Kidney (tissue), 14 donors: ENCODE measurements around the gene GRPEL1. TPM values are rescaled to one million over a fixed set of nuclear protein-coding genes. Genes with fewer than 3 reads are reported as not detected.

Experiments used
- DNase-seq, 5 donors: peaks; one replicate each; pipeline ENCODE4 v3.0.0-alpha.2; 2013 to 2020
- FAIRE-seq: peaks from 2 replicates; lab custom pipeline; 2012; peaks lifted over from hg19 to GRCh38; lab: Jason Lieb, UNC
- H3K27ac ChIP-seq, 2 donors: one replicate each; pipeline ENCODE4 v1.7.0; 2013; ENCODE audit warnings: low read depth in 2 of 2, low read length in 2 of 2, inconsistent platforms in 1 of 2
- H3K27me3 ChIP-seq: one replicate; pipeline ENCODE4 v1.7.1; 2013; ENCODE audit warnings: low read length, inconsistent platforms; ENCODE audit not compliant: control insufficient read depth, insufficient read depth
- H3K36me3 ChIP-seq, 3 donors: one replicate each; pipeline versions ENCODE4 v1.7.0 to v1.7.1; 2013; ENCODE audit warnings: low read length in 3 of 3, control low read depth in 1 of 3, inconsistent platforms in 1 of 3; ENCODE audit not compliant: insufficient read depth in 3 of 3, control insufficient read depth in 2 of 3
- H3K4me1 ChIP-seq, 3 donors: one replicate each; pipeline versions ENCODE4 v1.7.0 to v1.7.1; 2013; ENCODE audit warnings: low read length in 3 of 3, inconsistent platforms in 1 of 3, low read depth in 1 of 3; ENCODE audit not compliant: control insufficient read depth in 2 of 3, insufficient read depth in 2 of 3
- H3K4me3 ChIP-seq, 3 donors: one replicate each; pipeline versions ENCODE4 v1.7.0 to v1.8.1; 2013; ENCODE audit warnings: low read length in 3 of 3, control low read depth in 1 of 3, inconsistent platforms in 1 of 3
- H3K9ac ChIP-seq, 3 donors: one replicate each; pipeline versions ENCODE4 v1.7.0 to v1.7.1; 2013; ENCODE audit warnings: low read length in 3 of 3, control low read depth in 1 of 3, inconsistent platforms in 1 of 3
- H3K9me3 ChIP-seq, 3 donors: one replicate each; pipeline versions ENCODE4 v1.7.0 to v1.7.1; 2013; ENCODE audit warnings: low read length in 3 of 3, control low read depth in 1 of 3, inconsistent platforms in 1 of 3; ENCODE audit not compliant: control insufficient read depth in 2 of 3, insufficient read depth in 1 of 3
- intact Hi-C: fragments of 100-400 bp; cut with DNase I; formaldehyde crosslinking; loops from one replicate; pipeline ENCODE4 v1.11.1; 2022
- polyA plus RNA-seq: library from polyadenylated mRNA; stranded (reverse); fragments of 350-450 nt; fragmentation: Illumina TruSeq; extraction: RNeasy Lipid Tissue Mini Kit (QIAGEN cat#74804); gene quantifications from one replicate; pipeline ENCODE4 v1.2.3, GENCODE V29; 2014; ENCODE audit warnings: low read depth, low replicate concordance; ENCODE audit not compliant: insufficient read depth
- total RNA-seq: library from RNA; stranded (reverse); fragmentation: NEBNext Ultra II Directional; extraction: Animal tissue kit (Norgen Biotek cat#: 25700); gene quantifications from one replicate; pipeline ENCODE4 v1.2.1, GENCODE V29; 2021
- TF ChIP-seq, protein P1 (sequence below): IDR thresholded peaks from 3 replicates; pipeline ENCODE4 v1.5.1; 2012; ENCODE audit warnings: mild to moderate bottlenecking, moderate library complexity, borderline replicate concordance; ENCODE audit not compliant: insufficient read depth; ENCODE audit errors: extremely low read depth
- donor health status: control.
- donor health status: control.
- donor health status: control.
- donor health status: control.
- donor health status: control.
- donor health status: DM: yes; HTN: yes; CAD: no.
- donor health status: Normal renal cell carcinoma (clear cell type).

GRPEL1 gene
- total and polyA plus RNA-seq, 2 donors from 2014 or later = 27.4 to 84.9 TPM

DNA sequence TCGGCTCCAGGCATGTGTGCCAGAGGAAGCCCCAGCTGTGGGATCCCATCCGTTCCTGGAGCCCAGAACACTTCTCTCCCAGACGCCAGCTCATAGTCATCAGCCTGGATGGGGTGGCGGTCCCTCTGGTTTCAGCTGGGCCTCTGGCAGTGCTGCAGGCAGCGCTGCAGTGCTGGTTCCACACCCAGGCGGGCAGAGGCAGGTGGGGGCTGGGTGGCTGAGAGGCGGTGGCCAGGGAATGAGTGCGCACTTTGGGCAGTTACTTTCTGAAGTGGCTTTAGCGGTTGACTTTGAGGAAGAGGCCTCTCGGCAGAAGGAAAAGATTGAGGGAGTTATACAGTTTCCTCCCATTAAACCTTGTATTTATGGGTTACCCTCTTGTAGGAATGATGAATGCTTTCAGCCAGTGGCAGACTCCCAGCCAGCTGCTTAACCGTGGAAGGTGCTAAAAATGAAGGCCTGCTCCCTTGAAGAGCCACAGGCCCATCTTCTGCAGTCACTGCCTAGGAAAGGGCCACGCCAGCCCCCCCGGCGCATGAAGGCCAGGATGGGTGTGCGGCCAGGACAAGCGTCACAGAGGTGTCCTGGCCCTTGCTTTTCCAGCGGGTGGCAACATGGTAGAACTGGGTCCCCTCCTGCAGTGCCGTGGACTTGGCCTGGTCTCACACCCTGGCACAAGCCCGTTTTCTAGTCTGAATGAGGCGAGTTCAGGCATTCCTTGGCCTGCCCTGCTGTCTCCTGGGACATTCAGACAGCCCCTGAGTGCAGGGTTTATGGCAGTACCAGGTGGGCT is 14.7 kb downstream of the GRPEL1 start:
- peaks cover 0 to 21% (median 12%) of the 10 kb centered on the region in 3 donors for H3K36me3 ChIP-seq
- intact Hi-C loops = no loop called here
- DNase-seq (no peak), FAIRE-seq (no peak)
- no peak overlapping the region for H3K9ac ChIP-seq
- no peaks in the 10 kb centered on the region for H3K9me3 ChIP-seq
- H3K4me1 ChIP-seq = no peaks in the 10 kb centered on the region
- TF ChIP-seq, protein P1, sequence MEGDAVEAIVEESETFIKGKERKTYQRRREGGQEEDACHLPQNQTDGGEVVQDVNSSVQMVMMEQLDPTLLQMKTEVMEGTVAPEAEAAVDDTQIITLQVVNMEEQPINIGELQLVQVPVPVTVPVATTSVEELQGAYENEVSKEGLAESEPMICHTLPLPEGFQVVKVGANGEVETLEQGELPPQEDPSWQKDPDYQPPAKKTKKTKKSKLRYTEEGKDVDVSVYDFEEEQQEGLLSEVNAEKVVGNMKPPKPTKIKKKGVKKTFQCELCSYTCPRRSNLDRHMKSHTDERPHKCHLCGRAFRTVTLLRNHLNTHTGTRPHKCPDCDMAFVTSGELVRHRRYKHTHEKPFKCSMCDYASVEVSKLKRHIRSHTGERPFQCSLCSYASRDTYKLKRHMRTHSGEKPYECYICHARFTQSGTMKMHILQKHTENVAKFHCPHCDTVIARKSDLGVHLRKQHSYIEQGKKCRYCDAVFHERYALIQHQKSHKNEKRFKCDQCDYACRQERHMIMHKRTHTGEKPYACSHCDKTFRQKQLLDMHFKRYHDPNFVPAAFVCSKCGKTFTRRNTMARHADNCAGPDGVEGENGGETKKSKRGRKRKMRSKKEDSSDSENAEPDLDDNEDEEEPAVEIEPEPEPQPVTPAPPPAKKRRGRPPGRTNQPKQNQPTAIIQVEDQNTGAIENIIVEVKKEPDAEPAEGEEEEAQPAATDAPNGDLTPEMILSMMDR = no peak
- H3K4me3 ChIP-seq = no peak overlapping the region
- H3K27ac ChIP-seq = no peak overlapping the region
- no peaks in the 10 kb centered on the region for H3K27me3 ChIP-seq

DNA sequence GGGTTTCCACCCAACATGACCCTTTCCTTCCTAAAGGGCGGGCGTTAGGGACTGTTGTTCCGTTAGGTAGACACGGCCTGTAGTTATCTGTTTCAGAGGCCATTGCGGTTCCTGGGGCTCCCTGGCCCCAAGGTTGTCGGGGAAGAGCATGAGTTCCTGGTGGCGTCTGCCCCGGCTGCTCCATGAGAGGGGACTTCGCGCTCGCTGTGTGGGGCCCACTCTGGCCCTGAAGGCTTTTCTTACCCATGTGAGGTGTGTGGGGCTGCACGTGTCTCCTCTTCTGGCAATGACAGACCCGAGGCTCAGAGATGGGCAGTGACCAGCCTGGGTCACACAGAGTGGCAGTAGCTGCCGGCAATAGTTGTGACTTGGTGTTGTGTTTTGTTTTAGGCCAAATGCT is 15.6 kb downstream of the GRPEL1 start:
- Histone ChIP-seq H3K36me3 (peaks cover 0 to 21% (median 12%) of the 10 kb centered on the region in 3 donors), H3K4me3 (no peak overlapping the region), H3K9ac (no peak overlapping the region), H3K27ac (no peak overlapping the region), H3K9me3 (no peaks in the 10 kb centered on the region), H3K27me3 (no peaks in the 10 kb centered on the region), H3K4me1 (peaks cover 0 to 3% (median 0%) of the 10 kb centered on the region in 3 donors)
- intact Hi-C loops = no loop called here
- TF ChIP-seq, protein P1 = no peak
- FAIRE-seq (no peak), DNase-seq (no peak)

DNA sequence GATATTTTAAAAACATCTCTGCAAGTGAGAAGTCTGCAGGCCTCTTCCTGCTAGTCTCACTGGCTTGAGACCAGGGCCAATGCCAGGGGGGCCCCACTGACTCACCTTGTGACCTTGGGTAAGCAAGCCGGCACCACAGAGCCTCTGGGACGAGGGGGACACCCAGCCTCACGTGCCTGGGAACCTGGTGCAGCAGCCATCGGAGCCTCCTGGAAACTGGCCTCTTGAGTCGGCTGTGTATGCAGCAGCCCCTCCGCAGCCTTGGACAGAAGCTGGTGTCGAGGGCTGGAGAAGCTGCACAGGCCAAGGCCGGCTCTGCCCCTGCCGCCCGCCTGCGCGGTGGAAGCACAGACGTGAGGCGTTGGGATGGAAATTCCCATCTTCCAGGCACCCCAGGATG is 16.0 kb downstream of the GRPEL1 start:
- no peak overlapping the region for H3K4me3 ChIP-seq
- DNase-seq (no peak), FAIRE-seq (no peak)
- H3K27ac ChIP-seq = no peak overlapping the region
- no peak overlapping the region for H3K9ac ChIP-seq
- no peaks in the 10 kb centered on the region for H3K27me3 ChIP-seq
- no peaks in the 10 kb centered on the region for H3K9me3 ChIP-seq
- H3K36me3 ChIP-seq = peaks cover 0 to 21% (median 11%) of the 10 kb centered on the region in 3 donors
- peaks cover 0 to 3% (median 0%) of the 10 kb centered on the region in 3 donors for H3K4me1 ChIP-seq
- intact Hi-C loops = no loop called here
- TF ChIP-seq, protein P1 = no peak
